Neural cell (in vitro differentiated cells): ENCODE results near the gene HELZ. TPM values are rescaled to one million over a fixed set of nuclear protein-coding genes. Genes with fewer than 3 reads are reported as not detected.

Experiments
- H2AFZ ChIP-seq: fragments of 200-600, 300-800 bp; sonication (generic), shearing (Covaris generic); 2 replicates; pipeline ENCODE4 v1.6.0; 2014; ENCODE audit warnings: low read depth, mild to moderate bottlenecking, antibody characterized with exemption, low read length, moderate library complexity
- H3F3A ChIP-seq: fragments of 200-600 bp; shearing (Covaris generic); 2 replicates; pipeline ENCODE4 v1.6.1; 2016; ENCODE audit warnings: mild to moderate bottlenecking, moderate library complexity, mixed read lengths, antibody characterized with exemption, low read length; ENCODE audit not compliant: insufficient read depth, poor library complexity, severe bottlenecking
- H3K27ac ChIP-seq: fragments of 200-600, 300-800 bp; sonication (generic), shearing (Covaris generic); 2 replicates; pipeline ENCODE4 v1.5.1; 2014; ENCODE audit warnings: mild to moderate bottlenecking, low read length, moderate library complexity
- H3K27me3 ChIP-seq: fragments of 300-800, 200-600 bp; sonication (generic), shearing (Covaris generic); 2 replicates; pipeline ENCODE4 v1.6.0; 2014; ENCODE audit warnings: mild to moderate bottlenecking, low read depth, low read length, moderate library complexity; ENCODE audit not compliant: insufficient read depth
- H3K36me3 ChIP-seq: fragments of 300-800, 200-600 bp; sonication (generic), shearing (Covaris generic); 2 replicates; pipeline ENCODE4 v1.5.1; 2014; ENCODE audit warnings: mild to moderate bottlenecking, antibody characterized with exemption, low read length, moderate library complexity; ENCODE audit not compliant: insufficient read depth
- H3K4me2 ChIP-seq: fragments of 300-800, 200-600 bp; sonication (generic), shearing (Covaris generic); 2 replicates; pipeline ENCODE4 v1.6.0; 2014; ENCODE audit warnings: mild to moderate bottlenecking, low read length
- H3K4me3 ChIP-seq: fragments of 300-800, 200-600 bp; sonication (generic), shearing (Covaris generic); 2 replicates; pipeline ENCODE4 v1.5.1; 2014; ENCODE audit warnings: mild to moderate bottlenecking, low read length, moderate library complexity
- H3K79me2 ChIP-seq: fragments of 200-600 bp; shearing (Covaris generic); replicated peaks from 2 replicates; pipeline ENCODE4 v1.6.0; 2014; ENCODE audit warnings: mild to moderate bottlenecking, low read length, moderate library complexity; ENCODE audit not compliant: insufficient read depth
- H3K9ac ChIP-seq: fragments of 300-800, 200-600 bp; sonication (generic), shearing (Covaris generic); 2 replicates; pipeline ENCODE4 v1.6.1; 2016; ENCODE audit warnings: mild to moderate bottlenecking, low read length, mixed read lengths
- H3K9me2 ChIP-seq: fragments of 200-600 bp; shearing (Covaris generic); 2 replicates; pipeline ENCODE4 v1.6.1; 2016; ENCODE audit warnings: mild to moderate bottlenecking, low read length, mixed read lengths; ENCODE audit not compliant: insufficient read depth
- H3K9me3 ChIP-seq: fragments of 200-600, 300-800 bp; sonication (generic), shearing (Covaris generic); 2 replicates; pipeline ENCODE4 v1.6.1; 2016; ENCODE audit warnings: mild to moderate bottlenecking, mixed run types, low read length, moderate library complexity, mixed read lengths
- H4K20me1 ChIP-seq: fragments of 200-600 bp; shearing (Covaris generic); 2 replicates; pipeline ENCODE4 v1.6.1; 2016; ENCODE audit warnings: mild to moderate bottlenecking, mixed run types; ENCODE audit not compliant: insufficient read depth
- EP300 ChIP-seq: fragments of 450-650 bp; conservative IDR thresholded peaks from 2 replicates; pipeline ENCODE4 v1.6.1; 2014; ENCODE audit warnings: antibody characterized with exemption, mild to moderate bottlenecking, moderate library complexity; ENCODE audit not compliant: poor library complexity, severe bottlenecking
- EZH2 ChIP-seq: fragments of 200-600, 300-800 bp; shearing (Covaris generic), sonication (generic); IDR thresholded peaks from 2 replicates; pipeline ENCODE4 v1.6.1; 2014; ENCODE audit warnings: antibody characterized with exemption, low read length, borderline replicate concordance, mild to moderate bottlenecking; ENCODE audit not compliant: insufficient read depth, poor library complexity, severe bottlenecking
- MXI1 ChIP-seq: fragments of 450-650 bp; conservative IDR thresholded peaks from 2 replicates; pipeline ENCODE4 v1.6.1; 2014; ENCODE audit warnings: antibody characterized with exemption, mild to moderate bottlenecking; ENCODE audit not compliant: poor library complexity, severe bottlenecking
- POLR2AphosphoS5 ChIP-seq: IDR thresholded peaks from 2 replicates; pipeline ENCODE4 v1.6.1; 2012
- RAD21 ChIP-seq: fragments of 450-650 bp; conservative IDR thresholded peaks from 2 replicates; pipeline ENCODE4 v1.6.1; 2014; ENCODE audit warnings: antibody characterized with exemption, mild to moderate bottlenecking, moderate library complexity
- SMC3 ChIP-seq: fragments of 450-650 bp; conservative IDR thresholded peaks from 2 replicates; pipeline ENCODE4 v1.6.1; 2014; ENCODE audit warnings: antibody characterized with exemption, mild to moderate bottlenecking, moderate library complexity; ENCODE audit not compliant: poor library complexity
- TAF1 ChIP-seq: IDR thresholded peaks from 2 replicates; pipeline ENCODE4 v1.6.1; 2012; ENCODE audit warnings: low read depth
- polyA plus RNA-seq: library from polyadenylated mRNA; depleted of rRNA; stranded (reverse); fragments of >200 nt; gene quantifications from 2 replicates; pipeline ENCODE4 v1.2.3, GENCODE V29; 2014
- TF ChIP-seq, protein P1 (sequence below): IDR thresholded peaks from 2 replicates; pipeline ENCODE4 v1.6.1; 2012; ENCODE audit warnings: borderline replicate concordance
- TF ChIP-seq, protein P2 (sequence below): fragments of 450-650 bp; IDR thresholded peaks from 2 replicates; pipeline ENCODE4 v1.5.1; 2014; ENCODE audit warnings: antibody characterized with exemption, mild to moderate bottlenecking, moderate library complexity; ENCODE audit not compliant: poor library complexity, severe bottlenecking

HELZ gene
- polyA plus RNA-seq, 1 donor from 2014 or later = 11.7 TPM

GRCh38 chr17:67248291-67248690 lies 3.3 kb upstream of the HELZ start:
- TF ChIP-seq EP300 (no peak), EZH2 (no peak), TAF1 (no peak), MXI1 (no peak), RAD21 (no peak), POLR2AphosphoS5 (no peak)
- Histone ChIP-seq H3F3A (no peaks in the 10 kb centered on the region), H3K79me2 (peaks cover 21% of the 10 kb centered on the region), H3K9ac (no peak overlapping the region), H4K20me1 (no peaks in the 10 kb centered on the region), H2AFZ (no peak overlapping the region), H3K4me3 (no peak overlapping the region), H3K27me3 (no peaks in the 10 kb centered on the region), H3K4me2 (no peak overlapping the region), H3K9me2 (no peaks in the 10 kb centered on the region), H3K36me3 (no peaks in the 10 kb centered on the region), H3K27ac (no peak overlapping the region), H3K9me3 (no peaks in the 10 kb centered on the region)

DNA sequence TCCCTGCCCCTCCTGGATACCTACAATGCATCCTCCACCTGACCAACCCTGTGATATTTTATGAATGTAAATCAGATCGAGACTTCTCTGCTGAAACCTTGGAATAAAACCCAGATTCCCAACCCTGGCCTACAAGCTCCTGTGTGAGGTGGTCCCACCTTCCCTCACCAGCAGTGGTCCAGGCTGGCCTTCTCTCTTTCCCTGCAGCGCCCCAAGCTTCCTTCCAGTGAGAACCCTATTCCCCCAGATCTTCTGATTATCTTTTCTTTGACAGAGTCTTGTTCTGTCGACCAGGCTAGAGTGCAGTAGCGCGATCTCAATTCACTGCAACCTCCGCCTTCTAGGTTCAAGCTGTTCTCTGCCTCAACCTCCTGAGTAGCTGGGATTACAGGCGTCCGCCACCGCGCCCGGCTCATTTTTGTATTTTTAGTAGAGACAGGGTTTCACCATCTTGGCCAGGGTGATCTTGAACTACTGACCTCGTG lies 2.5 kb upstream of the HELZ start:
- TF ChIP-seq TAF1 (no peak), POLR2AphosphoS5 (no peak), EZH2 (no peak), SMC3 (no peak), MXI1 (no peak), RAD21 (no peak), EP300 (no peak)
- TF ChIP-seq, protein P1, sequence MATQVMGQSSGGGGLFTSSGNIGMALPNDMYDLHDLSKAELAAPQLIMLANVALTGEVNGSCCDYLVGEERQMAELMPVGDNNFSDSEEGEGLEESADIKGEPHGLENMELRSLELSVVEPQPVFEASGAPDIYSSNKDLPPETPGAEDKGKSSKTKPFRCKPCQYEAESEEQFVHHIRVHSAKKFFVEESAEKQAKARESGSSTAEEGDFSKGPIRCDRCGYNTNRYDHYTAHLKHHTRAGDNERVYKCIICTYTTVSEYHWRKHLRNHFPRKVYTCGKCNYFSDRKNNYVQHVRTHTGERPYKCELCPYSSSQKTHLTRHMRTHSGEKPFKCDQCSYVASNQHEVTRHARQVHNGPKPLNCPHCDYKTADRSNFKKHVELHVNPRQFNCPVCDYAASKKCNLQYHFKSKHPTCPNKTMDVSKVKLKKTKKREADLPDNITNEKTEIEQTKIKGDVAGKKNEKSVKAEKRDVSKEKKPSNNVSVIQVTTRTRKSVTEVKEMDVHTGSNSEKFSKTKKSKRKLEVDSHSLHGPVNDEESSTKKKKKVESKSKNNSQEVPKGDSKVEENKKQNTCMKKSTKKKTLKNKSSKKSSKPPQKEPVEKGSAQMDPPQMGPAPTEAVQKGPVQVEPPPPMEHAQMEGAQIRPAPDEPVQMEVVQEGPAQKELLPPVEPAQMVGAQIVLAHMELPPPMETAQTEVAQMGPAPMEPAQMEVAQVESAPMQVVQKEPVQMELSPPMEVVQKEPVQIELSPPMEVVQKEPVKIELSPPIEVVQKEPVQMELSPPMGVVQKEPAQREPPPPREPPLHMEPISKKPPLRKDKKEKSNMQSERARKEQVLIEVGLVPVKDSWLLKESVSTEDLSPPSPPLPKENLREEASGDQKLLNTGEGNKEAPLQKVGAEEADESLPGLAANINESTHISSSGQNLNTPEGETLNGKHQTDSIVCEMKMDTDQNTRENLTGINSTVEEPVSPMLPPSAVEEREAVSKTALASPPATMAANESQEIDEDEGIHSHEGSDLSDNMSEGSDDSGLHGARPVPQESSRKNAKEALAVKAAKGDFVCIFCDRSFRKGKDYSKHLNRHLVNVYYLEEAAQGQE = no peak
- TF ChIP-seq, protein P2, sequence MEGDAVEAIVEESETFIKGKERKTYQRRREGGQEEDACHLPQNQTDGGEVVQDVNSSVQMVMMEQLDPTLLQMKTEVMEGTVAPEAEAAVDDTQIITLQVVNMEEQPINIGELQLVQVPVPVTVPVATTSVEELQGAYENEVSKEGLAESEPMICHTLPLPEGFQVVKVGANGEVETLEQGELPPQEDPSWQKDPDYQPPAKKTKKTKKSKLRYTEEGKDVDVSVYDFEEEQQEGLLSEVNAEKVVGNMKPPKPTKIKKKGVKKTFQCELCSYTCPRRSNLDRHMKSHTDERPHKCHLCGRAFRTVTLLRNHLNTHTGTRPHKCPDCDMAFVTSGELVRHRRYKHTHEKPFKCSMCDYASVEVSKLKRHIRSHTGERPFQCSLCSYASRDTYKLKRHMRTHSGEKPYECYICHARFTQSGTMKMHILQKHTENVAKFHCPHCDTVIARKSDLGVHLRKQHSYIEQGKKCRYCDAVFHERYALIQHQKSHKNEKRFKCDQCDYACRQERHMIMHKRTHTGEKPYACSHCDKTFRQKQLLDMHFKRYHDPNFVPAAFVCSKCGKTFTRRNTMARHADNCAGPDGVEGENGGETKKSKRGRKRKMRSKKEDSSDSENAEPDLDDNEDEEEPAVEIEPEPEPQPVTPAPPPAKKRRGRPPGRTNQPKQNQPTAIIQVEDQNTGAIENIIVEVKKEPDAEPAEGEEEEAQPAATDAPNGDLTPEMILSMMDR = no peak
- H3K36me3 ChIP-seq = no peaks in the 10 kb centered on the region
- peaks cover 29% of the 10 kb centered on the region for H3K79me2 ChIP-seq
- H4K20me1 ChIP-seq = no peaks in the 10 kb centered on the region
- no peaks in the 10 kb centered on the region for H3K9me3 ChIP-seq
- no peak overlapping the region for H2AFZ ChIP-seq
- no peak overlapping the region for H3K4me3 ChIP-seq
- H3K9ac ChIP-seq = no peak overlapping the region
- H3K9me2 ChIP-seq = no peaks in the 10 kb centered on the region
- no peaks in the 10 kb centered on the region for H3K27me3 ChIP-seq
- no peaks in the 10 kb centered on the region for H3F3A ChIP-seq
- no peak overlapping the region for H3K4me2 ChIP-seq
- H3K27ac ChIP-seq = no peak overlapping the region
